NCI-H345 (cell line): ENCODE data around the gene CLEC16A.

Experiments
- DNase-seq: peaks from one replicate; lab custom pipeline; 2025; lab: John Stamatoyannopoulos, UW

Gene CLEC16A

DNA sequence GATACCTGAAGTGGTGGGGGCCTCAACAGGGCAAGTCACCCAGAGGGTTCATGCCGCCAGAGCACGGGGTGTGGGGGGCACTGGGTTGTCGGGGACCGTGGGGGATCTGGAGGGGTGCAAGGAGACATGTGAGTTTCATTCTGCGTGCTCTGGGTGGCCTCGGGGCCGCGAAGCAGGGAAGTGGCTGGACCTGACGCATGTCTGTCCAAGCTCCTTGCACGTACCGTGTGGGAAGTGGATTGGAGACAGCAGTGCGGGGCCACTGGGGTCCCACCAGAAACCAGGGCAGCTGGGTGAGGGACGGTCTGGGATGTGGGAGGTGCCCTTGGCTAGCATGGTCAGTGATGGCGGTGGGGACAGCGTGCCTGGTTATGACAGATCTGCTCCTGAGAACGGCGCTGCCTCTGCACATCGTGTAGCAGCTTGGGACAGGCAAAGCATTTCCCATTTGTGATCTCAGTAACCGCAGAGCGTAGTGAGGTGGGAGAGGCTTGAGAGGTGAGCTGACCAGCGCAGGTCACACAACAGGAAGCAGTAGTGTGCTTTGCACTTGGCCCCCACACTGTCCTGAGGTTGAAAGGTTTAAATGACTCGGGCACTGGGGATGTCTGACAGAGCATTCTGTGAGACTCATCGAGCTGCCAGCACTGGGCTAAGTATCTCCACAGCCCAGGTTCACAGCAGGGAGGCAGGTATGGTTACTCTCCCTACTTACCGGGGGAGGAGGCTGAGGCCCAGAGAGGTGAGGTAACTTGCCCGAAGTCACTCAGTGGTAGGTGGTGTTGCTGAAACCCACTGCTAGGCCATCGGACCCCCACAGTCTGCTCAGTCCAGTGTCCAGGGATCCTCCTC lies 197.3 kb downstream of the CLEC16A start:
- no peak for DNase-seq

DNA sequence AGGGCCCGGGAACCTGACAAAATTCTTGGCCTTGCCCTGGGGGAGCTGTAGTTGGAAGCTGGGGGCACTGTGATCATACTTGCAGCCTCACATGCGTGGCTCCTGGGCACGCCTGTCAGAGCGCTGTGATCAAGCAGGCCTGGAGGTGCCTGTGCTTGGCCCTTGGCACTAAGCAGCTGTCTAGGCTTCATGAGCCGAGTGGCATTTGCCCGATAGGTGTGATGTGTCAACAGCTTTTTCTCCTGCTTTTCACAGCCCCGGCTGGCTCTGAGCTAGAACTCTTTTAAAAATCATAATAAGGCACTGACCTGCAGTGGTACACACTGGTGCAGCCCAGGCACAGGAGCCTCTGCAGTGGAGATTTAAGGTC lies 197.9 kb downstream of the CLEC16A start:
- DNase-seq: no peak

DNA sequence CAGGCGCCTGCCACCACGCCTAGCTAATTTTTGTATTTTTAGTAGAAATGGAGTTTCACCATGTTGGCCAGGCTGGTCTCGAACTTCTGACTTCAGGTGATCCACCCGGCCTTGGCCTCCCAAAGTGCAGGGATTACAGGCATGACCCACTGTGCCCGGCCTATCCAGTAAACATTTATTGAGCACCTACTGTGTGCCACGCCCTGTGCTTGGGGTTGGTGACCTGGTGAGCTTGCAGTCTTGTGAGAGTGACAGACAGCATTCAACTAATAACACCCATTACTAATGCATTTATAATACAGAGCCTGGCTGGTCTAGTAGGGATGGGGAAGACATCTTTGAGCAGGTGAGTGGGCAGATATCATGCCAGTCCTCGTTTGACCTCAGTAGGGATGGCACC lies 198.6 kb downstream of the CLEC16A start:
- no peak for DNase-seq

DNA sequence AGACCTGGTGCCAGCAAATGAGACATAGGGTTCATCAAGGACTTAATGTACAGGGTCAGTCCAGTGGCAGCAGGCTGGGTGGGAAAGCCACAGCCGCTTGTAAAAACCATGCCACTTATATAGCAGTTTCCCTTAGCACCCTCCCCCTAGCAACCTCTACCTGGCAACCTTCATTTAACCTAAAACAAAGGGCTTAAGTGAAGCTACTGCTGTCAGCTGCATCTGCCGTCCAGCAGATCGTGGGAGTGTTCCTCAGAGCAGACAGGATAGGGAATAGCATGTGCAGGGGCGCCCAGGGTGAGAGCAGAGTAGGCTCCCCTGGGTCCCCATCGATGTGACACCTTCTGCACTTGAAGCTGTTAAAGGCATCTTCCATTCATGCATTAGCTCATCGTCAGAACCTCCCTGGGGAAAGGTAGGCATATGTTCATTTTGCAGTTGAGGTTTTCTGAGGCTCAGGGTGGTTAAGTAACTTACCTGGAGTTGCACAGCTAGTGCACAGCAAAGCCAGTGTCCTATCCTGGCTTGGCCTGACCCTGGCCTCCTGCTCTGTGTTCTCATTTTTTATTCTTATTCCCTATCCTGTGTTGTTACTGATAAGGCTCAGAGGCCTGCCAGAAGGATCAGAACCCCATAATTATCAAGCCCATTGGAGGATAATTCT lies 199.1 kb downstream of the CLEC16A start:
- DNase-seq: no peak

DNA sequence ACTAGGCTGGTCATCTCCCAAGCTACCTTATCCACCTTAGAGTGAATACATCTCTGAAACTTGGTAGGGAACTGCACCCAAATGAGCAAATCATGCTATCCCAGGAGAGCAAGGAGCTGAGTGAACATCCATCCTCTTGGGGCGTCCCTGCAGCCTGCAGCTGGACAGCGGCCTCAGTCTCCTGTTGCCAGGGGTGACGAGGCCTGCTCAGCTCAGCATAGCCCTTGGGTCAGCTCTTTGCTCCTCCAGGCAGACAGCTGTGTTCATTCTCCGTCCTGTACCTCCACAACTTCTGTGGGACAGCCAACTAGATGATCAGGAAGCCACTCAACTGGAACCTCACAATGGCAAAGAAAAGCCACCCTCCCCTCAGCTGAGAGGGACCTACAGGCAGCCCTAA lies 199.8 kb downstream of the CLEC16A start:
- DNase-seq: no peak

DNA sequence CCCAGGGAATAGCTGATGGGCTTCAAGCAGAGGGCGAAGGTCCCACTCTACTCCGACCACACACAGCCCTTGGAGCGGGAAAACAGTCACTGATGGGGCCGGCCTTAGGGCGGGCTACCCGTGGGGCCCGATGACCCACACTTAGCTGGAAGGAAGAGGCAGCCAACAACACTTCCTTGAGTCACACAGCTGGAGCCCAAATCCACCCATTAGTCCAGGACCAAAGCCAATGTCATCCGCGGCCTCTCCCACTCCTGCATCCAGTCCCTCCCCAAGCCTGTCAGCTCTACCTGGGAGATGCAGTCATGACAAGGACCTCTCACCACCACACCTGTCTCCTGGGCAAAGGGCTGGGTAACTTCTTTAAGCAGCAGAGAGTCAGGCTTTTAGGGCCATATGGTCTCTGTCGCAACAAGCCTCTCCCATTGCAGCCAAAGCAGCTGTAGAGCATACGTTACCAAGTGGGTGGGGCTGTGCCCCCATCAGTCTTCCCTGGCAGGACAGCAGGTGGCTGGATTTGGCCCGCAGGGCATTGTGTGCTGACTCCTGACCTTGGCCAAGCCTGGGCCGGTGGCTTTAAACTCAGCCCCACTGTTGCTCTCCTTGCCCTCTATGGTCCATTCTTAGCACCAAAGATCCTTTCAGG lies 200.9 kb downstream of the CLEC16A start:
- DNase-seq: no peak

DNA sequence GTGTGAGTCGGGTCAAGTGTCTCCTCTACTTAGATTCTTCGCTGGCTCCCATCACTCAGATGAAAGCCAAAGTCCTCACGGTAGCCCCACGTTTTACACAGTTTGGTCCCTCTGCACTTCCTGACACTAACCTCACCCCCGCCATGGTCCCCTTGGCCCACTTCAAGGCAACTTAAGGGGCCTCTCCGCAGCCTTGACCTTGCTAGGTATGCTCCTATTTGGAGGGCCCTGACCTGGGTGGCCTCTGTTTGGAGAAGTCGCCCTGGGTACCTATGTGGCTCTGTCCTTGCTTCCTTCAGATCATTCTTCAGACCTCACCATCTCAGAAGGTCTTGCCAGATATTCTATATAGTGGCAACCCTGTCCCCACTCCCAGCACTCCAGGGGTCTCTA lies 201.5 kb downstream of the CLEC16A start:
- no peak for DNase-seq

DNA sequence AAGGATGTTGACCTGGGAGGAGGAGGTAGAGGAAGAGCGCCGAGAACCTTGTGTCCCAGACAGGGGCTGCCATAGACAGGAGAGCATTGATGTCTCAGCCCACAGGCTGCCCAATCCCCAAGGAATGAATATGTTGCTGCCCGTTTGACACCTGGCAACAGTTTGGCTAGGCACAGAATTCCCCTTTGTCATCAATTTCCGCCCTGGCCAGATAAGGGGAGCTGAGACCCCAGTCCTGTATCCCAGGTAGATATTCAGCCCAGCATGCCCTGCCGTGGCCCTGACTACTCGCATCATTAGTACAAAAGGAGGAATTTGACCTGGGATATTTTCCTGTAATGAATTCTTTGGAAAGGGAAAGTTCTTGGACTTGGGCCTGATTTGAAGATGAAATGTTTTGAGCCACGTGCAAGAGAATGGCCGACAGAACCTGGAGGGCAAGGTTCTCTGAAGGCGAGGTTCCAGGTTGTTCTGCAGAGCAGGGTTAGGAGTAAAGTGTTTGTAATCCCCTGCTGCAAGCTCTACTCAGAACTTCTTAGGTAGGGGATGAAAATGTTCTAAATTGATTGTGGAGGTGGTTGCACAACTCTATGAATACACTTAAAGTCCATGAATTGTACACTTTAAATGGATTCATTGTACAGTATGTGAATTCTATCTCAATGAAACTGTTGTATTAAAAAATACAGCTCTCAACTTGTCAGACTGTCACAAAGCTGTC lies 202.8 kb downstream of the CLEC16A start:
- no peak for DNase-seq

DNA sequence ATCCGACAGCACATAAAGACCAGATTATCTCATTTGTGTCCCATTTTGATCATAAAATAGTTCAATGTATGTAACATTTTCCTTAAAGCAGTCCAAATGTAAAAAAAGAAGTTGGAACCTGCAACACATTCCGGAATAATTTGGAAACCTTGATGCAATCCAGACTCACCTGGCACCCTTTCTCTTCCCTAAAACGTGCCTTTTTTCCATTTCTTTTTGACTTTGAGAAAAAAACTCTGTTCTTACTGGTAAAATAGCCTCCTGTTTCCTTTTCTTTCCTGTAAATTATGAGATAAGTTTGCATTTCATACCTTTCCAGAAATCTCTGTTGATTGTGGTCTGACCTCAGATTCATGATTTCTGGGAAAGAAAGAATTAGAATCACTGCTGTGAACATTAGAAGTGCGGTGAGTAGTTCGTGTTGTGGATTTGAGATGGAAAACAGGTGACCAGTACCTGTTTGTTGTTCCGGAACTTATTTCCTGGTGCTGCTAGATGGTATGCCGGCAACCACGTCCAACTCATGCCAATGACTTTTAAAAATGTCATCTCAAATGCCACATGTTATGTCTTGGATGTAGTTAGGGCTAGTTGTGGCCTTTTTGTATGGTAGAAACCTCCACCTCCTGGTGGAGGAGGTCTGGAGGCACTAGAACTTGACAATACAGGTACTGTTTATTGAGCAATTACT lies 203.5 kb downstream of the CLEC16A start:
- no peak for DNase-seq

DNA sequence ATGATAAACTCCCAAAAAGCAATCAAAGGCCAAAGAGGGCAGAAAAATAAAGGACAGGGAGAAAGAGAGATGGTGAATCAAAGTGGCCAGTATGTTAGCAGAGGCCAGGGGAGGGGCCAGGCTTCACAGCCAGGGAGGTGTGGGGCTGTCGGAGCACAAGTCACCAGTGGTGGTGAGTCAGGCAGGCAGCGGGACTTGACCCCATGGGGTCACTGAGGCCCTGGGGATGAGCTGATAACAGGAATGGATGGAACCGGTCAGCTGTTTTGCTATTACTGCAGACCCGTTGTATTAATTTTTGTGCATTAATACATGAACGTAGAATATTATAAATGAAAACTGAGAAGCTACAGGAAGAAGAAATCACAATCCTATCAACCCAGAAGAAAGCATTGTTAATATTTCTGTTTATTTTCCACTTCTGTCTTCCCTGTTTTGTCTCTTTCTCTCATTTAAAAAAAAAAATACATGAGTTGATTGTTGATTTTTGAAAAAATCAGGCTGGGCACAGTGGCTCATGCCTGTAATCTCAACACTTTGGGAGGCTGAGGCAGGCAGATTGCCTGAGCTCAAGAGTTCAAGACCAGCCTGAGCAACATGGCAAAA lies 204.8 kb downstream of the CLEC16A start:
- no peak for DNase-seq

DNA sequence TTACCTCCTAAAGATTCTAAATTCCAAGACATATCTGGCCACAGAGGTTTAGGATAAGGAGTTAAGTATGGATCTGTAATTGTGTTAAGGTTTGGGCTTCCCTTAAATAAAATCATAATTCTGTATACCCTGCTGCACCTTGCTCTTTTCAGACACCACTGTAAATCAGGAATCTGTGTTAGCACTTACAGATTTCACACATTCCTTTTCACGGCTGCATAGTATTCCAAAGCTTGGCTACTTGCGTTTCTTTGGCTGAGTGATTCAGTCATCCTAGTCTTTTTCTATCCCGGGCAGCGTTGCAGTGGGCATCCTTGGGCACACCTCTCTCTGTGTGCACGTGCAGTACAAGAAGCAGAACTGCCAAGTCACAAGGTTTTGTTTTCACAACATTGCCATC lies 205.8 kb downstream of the CLEC16A start:
- no peak for DNase-seq

DNA sequence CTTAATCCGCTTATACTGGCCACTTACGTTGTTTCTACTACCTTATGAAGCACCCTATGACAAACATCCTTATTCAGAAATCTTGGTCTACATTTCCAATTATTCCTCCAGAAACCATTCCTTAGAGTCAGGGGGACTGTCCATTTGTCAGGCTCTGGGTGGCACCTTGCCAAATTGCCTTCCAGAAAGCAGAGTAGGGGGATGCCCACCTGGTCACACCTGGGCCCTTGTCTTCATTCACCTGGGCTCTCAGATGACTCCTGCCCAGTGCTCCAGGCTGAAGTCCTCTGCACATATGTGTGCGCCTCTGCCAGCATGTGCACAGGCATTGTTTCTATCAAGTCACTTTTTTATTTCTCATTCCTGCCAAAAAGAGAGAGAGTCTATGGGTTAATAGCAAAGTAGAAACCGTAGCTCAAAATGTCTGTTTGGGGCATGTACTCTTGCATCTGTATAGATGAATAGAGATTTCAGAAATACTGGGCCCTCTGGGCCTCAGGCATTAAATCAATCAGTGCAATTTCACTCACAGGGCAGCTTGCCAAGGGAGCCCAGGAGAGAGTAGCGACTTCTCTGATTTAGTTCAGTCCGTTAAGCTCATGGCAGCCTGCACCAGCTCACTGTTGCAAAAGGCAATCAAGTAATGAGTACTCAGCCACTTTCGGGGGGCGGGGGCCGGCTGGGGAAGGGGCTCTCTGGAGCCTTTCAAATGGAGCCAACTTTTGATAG lies 207.0 kb downstream of the CLEC16A start:
- DNase-seq: peak; percentile 34

DNA sequence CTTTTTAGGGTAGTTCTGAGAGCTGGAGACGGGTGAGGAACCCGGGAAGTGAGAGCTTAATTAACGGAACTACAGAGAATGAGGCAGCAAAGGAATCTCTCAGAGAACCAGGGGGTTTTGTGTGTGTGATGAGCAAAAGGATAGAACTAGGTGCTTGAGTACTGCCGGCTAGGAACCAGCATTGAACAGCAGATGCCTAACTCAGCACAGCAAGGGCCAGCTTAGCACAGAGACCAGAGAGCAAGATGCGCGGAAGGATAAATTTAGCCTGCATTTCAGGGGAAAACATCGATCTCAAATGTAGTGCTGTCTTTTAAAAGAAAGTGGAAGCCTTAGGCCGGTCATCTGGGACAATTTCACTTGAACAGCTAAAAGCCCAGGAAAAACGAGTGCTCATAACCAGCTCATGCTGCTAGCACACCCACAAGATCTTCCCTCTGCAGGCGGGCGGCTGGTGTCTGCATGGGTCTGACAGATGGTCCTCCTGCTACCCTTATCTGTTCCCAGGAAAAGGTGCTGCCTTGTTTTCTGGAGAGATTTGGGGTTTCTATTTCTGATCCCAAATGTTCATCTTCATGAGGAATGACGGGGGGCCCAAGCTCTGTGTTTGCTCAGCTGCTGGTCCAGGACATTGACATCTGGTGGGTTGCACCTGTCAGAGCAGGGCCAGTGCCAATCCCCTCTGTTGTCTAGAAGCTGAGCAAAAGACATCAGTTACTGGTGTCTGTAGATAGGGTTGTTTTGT lies 207.7 kb downstream of the CLEC16A start:
- peak; percentile 80 for DNase-seq

DNA sequence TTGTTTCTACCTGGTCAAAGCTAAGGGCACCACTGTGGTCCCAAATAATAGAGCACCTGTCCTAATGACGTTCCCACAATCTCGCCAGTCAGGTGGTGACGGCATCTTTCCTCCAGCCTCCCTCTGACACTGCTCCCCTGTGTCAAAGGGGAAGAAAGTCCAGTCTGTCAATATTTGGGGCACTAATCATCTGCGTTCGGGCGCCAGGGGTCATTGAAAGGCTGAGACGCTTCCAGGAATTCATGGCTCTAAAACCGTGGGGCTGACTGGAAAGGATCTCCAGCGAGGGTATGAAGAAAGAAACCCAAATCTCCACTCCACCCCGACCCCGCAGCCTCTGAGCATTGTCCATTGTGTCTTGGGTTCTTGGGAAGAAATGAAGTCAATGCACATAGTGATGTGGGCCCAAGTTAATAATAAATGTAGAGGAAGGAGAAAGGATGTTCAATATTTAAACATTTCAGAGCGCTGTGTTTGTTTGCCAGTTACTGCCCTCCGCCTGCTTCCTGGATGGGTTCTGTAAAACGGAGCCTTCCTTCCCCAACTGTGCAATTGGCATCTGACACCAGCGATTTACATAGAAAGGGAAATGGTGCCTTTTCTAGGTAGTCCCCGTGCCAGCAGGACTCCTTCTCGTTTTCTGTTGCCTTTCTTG lies 208.4 kb downstream of the CLEC16A start:
- peak; percentile 13 for DNase-seq

DNA sequence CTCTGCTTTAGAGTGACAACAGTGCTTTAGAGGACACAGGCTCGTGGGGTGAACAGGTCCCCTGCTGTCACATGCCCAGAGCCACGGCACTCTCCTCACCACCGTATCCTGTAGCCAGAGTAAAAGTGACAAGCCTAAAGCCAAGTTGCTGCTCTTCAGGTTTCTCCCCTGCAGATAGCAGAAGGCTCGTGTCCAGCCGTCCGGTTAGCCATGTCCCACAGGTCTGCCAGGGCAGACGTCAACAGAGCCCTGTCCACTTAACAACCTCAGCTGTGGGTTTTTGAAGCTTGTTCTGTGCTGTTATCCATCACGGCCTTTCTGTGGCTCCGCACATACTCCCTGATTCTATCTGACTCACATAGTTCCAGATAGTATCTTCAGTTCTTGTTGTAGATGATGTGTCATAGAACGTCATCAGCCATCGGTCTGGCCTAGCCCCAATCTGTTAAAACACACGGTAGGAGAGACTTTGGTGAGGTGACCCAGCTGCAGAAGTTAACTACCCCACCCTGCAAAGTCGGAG lies 211.0 kb downstream of the CLEC16A start:
- no peak for DNase-seq

DNA sequence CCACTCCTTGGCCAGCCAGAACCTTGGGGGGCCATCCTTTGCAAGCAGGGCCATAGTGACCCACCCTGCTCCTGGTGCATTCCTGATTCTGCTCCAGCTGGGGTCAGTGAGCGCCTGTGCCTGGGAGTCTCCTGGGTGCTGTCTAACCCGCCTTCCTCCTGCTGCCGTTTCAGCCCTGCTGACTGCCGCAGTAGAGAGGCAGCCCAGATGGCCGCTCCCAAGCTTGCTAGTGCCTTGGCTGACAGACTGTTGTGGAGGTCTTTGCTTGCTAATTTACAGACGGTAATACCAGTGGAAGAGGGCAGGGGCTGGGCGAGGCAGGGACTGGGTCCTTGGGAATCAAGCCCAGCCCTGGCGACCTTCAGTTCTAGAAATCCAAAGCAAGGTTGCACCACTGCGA lies 212.0 kb downstream of the CLEC16A start:
- no peak for DNase-seq

DNA sequence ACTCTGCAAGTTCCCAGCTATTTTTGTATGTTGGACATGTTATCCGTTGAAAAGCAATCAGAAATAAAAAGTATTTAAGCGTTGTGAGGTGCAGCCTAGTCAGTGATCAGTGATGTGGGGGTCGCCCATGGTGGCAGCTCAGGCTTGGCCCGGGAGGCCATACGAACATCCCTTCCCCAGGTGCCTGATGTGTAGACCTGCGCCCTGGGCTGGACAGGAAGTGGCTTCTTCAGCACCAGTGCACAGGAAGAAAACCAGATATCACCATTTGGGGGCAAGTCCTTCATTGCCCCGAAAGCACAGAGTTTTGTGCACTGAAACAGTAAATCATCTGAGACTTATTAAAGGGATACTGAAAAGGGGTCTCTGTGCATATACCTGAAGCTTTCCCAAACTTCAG lies 212.8 kb downstream of the CLEC16A start:
- no peak for DNase-seq

DNA sequence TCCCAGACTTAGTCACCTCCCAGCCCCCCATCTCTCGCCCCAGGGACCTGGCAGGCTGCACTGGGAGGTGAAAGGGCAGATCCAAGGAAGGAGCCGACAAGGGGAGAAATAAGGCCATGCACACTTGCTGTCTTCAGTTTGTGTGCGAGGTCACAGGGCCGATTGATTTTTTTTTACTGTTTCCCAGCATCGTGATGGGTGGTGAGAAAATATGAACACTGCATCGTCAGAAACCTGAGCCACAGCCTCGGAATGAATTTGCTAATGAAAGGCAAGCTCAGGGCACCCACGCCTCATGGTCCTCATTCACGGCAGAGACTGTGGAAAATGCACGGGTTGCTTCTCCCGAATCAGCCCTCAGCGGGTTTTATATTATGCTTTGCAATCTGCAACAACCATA lies 213.7 kb downstream of the CLEC16A start:
- no peak for DNase-seq

DNA sequence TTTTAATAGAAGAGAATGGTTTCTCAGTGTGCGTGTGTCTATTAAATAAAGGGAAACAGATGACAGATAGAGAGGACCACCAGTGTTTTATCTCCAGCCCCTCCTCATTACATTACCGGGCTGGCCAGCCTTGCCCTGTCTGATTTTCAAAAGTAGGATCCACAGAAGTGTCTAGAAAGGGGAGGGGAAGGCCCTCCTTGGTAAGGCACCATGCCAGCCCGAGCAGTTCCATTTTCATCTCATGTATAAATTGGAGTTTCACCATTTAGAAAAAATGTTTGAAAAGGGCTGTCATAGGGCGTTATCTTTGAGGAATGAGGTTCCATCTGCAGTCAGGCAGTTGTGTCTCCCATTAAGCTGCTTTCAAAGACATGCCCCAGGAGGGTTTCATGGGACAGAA lies 214.9 kb downstream of the CLEC16A start:
- DNase-seq: no peak
